Muscle layer of duodenum (tissue), 2 donors: ENCODE measurements around the gene SH3BP2.

Experiments
- H3K27ac ChIP-seq: one replicate; pipeline ENCODE4 v1.7.0; 2013; ENCODE audit warnings: mild to moderate bottlenecking, low read length
- H3K27me3 ChIP-seq: one replicate; pipeline ENCODE4 v1.7.0; 2013; ENCODE audit warnings: low read depth, mild to moderate bottlenecking, control low read depth, low read length
- H3K36me3 ChIP-seq, 2 donors: one replicate each; pipeline ENCODE4 v1.7.0; 2013; ENCODE audit warnings: low read length in 2 of 2, control low read depth in 1 of 2, mild to moderate bottlenecking in 1 of 2; ENCODE audit not compliant: insufficient read depth in 2 of 2, control insufficient read depth in 1 of 2
- H3K4me1 ChIP-seq, 2 donors: one replicate each; pipeline ENCODE4 v1.7.0; 2013; ENCODE audit warnings: low read length in 2 of 2, mild to moderate bottlenecking in 2 of 2, control low read depth in 1 of 2, moderate library complexity in 1 of 2; ENCODE audit not compliant: insufficient read depth in 2 of 2, control insufficient read depth in 1 of 2
- H3K4me3 ChIP-seq, 2 donors: one replicate each; pipeline ENCODE4 v1.7.0; 2013; ENCODE audit warnings: low read length in 2 of 2, low read depth in 1 of 2, mild to moderate bottlenecking in 1 of 2
- H3K9me3 ChIP-seq, 2 donors: one replicate each; pipeline ENCODE4 v1.7.0; 2013; ENCODE audit warnings: low read length in 2 of 2, control low read depth in 1 of 2, mild to moderate bottlenecking in 1 of 2; ENCODE audit not compliant: control insufficient read depth in 1 of 2
- donor health status: healthy.

SH3BP2 gene

GRCh38 chr4:2787230-2788100 lies 5.4 kb upstream of the SH3BP2 start:
- Histone ChIP-seq H3K27me3 (no peaks in the 10 kb centered on the region), H3K9me3 (peaks cover 0 to 6% of the 10 kb centered on the region in 2 donors), H3K36me3 (no peaks in the 10 kb centered on the region), H3K4me3 (no peak overlapping the region), H3K27ac (no peak overlapping the region), H3K4me1 (peaks cover 5 to 6% of the 10 kb centered on the region in 2 donors)

GRCh38 chr4:2788101-2788500 lies 4.8 kb upstream of the SH3BP2 start:
- Histone ChIP-seq H3K4me1 (peaks cover 5 to 6% of the 10 kb centered on the region in 2 donors), H3K36me3 (no peaks in the 10 kb centered on the region), H3K9me3 (peaks cover 0 to 6% of the 10 kb centered on the region in 2 donors), H3K4me3 (no peak overlapping the region), H3K27ac (no peak overlapping the region), H3K27me3 (no peaks in the 10 kb centered on the region)

GRCh38 chr4:2788532-2789103 lies 4.3 kb upstream of the SH3BP2 start:
- no peaks in the 10 kb centered on the region for H3K36me3 ChIP-seq
- peaks cover 0 to 6% of the 10 kb centered on the region in 2 donors for H3K9me3 ChIP-seq
- no peak overlapping the region for H3K27ac ChIP-seq
- peaks cover 5 to 7% of the 10 kb centered on the region in 2 donors for H3K4me1 ChIP-seq
- H3K27me3 ChIP-seq, result no peaks in the 10 kb centered on the region
- H3K4me3 ChIP-seq, result no peak overlapping the region

- H3K27me3 ChIP-seq, result no peaks in the 10 kb centered on the region
- peaks cover 11 to 14% of the 10 kb centered on the region in 2 donors for H3K4me1 ChIP-seq
- no peaks in the 10 kb centered on the region for H3K36me3 ChIP-seq
- no peak overlapping the region for H3K27ac ChIP-seq
- no peaks in the 10 kb centered on the region for H3K9me3 ChIP-seq
- H3K4me3 ChIP-seq, result no peak overlapping the region
Observed at GRCh38 chr4:2789351-2789750, 3.5 kb upstream of the SH3BP2 start.

GRCh38 chr4:2789793-2790582 lies 2.9 kb upstream of the SH3BP2 start:
- Histone ChIP-seq H3K27ac (no peak overlapping the region), H3K9me3 (no peaks in the 10 kb centered on the region), H3K4me3 (no peak overlapping the region), H3K27me3 (no peaks in the 10 kb centered on the region), H3K4me1 (peaks cover 14 to 17% of the 10 kb centered on the region in 2 donors), H3K36me3 (no peaks in the 10 kb centered on the region)

- Histone ChIP-seq H3K4me3 (no peak overlapping the region), H3K27me3 (no peaks in the 10 kb centered on the region), H3K9me3 (no peaks in the 10 kb centered on the region), H3K36me3 (no peaks in the 10 kb centered on the region), H3K4me1 (peaks cover 18 to 22% of the 10 kb centered on the region in 2 donors), H3K27ac (no peak overlapping the region)
Observed at GRCh38 chr4:2790583-2791517, 2.0 kb upstream of the SH3BP2 start.

- Histone ChIP-seq H3K36me3 (no peaks in the 10 kb centered on the region), H3K27ac (no peak overlapping the region), H3K9me3 (no peaks in the 10 kb centered on the region), H3K27me3 (no peaks in the 10 kb centered on the region), H3K4me3 (no peak overlapping the region), H3K4me1 (peaks cover 18 to 31% of the 10 kb centered on the region in 2 donors)
Observed at GRCh38 chr4:2791518-2792395, 1.1 kb upstream of the SH3BP2 start.

GRCh38 chr4:2792396-2792710 lies 532 bp upstream of the SH3BP2 start:
- Histone ChIP-seq H3K4me3 (no peak overlapping the region), H3K27me3 (no peaks in the 10 kb centered on the region), H3K4me1 (peaks cover 18 to 37% of the 10 kb centered on the region in 2 donors), H3K9me3 (no peaks in the 10 kb centered on the region), H3K27ac (no peak overlapping the region), H3K36me3 (no peaks in the 10 kb centered on the region)

- H3K36me3 ChIP-seq, result no peaks in the 10 kb centered on the region
- no peaks in the 10 kb centered on the region for H3K9me3 ChIP-seq
- peak overlapping the region; percentile 74 for H3K27ac ChIP-seq
- H3K4me1 ChIP-seq, result peaks cover 18 to 45% of the 10 kb centered on the region in 2 donors
- H3K27me3 ChIP-seq, result no peaks in the 10 kb centered on the region
- H3K4me3 ChIP-seq, result peak overlapping the region; percentile 63 to 71
Observed at GRCh38 chr4:2793586-2794485, 951 bp downstream of the SH3BP2 start.
